Fibroblast of the conjunctiva (primary cell): ENCODE measurements around the gene TRIM27.
"Not testable (repeated sequence)": the region's sequence is repeated elsewhere in the genome, so short reads cannot be mapped to it uniquely, and the experiment has no call there.

Experiments
- DNase-seq: peaks from one replicate; pipeline ENCODE4 v3.0.0-alpha.2; 2010; ENCODE audit warnings: low read depth

Gene TRIM27

DNA sequence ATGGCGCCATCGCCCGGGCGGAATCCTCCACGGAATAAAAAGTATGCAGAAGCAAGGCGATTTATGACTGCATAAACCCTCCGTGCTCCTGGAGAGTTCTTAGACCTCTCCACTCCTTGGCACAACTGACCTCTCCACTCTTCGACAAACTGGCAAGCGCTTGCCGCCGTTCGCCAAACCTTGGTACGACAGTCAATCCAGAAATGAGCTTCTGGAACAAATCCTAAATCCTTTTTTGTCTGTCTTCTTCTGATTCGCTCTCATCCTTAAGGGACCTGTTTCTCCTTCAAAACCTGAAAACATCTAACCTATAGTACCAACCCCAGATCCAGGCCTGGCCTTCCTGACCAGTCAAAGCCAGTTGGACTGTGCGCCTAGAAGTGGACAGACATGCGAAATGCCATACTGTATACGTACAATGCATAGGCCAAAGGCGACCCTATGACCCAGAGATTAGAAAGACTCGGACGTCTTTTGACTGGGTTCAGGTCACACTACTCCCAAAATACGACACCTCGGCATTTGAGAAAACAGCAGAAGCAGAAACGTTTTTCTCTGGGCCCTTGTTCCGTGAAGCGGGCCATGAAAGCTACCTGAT, 59.4 kb downstream of the TRIM27 start:
- no peak for DNase-seq

DNA sequence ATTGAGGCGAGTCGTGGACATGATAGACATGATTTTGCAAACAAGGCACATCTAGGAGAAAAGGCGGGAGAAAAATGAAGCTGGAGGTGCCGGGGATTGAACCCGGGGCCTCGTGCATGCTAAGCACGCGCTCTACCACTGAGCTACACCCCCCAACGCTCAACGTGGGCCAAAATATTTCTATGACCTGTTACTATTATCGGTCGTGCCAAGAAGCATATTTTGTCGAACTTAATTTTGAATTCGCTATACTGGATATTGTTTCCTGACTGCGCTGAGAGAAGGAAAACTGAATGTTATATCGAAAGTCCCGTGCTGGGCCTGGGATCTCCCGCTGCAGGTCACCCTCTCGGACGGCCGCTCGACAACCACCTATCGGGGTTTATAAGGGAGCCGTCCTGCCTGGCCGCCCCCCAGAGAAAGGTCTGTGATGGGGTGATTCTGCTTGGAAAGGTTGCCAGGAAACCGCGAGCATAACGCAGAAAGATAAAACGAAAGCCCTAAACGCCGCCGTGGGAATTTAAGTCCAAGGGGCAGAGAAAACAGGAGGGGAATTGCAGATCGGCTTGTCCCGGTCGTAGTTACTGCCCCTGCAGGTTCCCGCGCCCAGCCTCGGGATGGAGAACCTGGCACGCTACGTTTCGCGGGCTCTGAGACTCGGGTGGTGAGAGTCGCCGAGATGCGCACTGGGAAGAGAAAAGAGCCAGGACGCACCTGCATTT, 60.0 kb downstream of the TRIM27 start:
- peak; percentile 78 for DNase-seq

DNA sequence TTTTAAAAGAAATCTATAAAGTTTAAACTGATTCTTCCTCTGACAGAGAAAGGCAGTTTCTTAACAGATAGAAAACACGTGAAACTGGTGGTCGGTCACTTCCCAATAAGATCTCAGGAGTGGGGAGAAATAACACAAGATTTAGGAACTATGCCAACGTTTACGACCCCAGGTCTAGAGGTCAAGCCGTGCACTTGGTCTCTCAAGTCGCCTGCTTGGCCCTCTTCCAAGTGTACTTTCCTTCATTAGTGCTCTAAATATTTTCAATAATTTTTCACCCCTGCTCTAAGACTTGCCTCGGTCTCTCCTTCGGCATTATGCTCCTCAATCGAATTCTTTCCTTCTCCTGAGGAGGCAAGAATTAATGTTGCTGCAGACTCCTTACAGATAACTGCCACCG, 61.7 kb downstream of the TRIM27 start:
- no peak for DNase-seq

DNA sequence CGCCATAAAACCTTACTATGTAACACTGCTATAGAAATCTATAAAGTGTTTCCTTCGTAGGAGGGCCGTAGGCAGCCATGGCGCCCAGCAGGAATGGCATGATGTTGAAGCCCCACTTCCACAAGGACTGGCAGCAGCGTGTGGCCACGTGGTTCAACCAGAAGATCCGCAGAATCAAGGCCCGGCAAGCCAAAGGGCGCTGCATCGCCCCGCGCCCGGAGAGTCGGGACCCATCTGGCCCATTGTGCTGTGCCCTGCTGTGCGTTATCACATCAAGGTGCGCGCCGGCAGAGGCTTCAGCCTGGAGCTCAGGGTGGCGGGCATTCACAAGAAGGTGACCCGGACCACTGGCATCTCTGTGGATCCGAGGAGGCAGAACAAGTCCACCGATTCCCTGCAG, 62.4 kb downstream of the TRIM27 start:
- no peak for DNase-seq

DNA sequence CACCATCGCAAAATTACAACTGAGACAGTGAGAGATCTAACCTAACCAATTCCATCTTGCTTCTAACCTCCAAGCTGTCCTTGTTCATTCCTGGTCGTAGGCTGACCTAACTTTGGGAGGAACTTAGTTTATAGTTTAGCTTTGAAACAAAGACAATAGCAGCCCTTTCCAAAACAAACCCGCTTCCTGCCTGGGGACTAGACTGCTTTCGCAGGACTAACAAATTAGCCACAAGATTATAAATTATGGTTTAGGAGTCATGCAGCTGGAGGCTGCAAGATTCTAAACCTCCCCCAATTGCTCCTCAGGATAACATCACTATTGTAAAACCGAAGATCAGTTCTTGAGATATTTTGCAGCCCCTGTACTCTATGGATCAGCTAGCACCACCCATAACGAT, 63.2 kb downstream of the TRIM27 start:
- DNase-seq = no peak

DNA sequence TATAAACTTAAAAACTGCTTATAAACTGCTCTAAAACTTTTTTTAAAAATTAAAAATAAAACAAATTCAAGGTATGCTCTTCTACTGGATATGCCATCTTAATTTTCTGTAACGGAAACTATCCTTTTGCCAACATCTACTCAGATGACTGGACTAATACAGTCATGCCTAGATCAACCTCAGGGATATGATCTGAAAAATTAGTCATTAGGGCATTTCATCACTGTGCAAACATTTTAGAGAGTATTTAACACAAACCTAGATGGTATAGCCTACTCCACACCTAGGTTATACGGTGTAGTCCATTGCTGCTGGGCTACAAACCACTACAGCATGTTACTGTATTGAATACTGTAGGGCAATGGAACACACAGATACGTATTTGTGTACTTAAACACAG, 64.8 kb downstream of the TRIM27 start:
- DNase-seq = no peak

DNA sequence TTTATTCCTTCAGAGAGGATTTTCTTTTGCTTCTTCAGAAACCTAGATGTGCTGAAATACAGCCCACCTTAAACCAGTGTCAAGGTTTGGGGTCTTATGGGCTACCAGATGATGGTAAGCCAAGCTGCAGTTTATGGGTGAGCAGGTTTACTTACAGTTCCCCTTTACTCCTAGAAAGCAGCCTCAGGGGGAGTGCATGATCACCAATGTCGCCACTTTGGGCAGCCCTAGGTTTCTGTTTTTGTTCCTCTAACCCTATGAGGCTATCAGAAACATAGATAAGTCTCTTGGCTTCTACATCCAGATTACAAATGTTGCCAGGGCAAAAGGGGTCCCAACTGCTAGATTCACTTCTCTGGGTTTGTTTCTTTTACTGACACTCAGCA, 67.2 kb downstream of the TRIM27 start:
- DNase-seq = no peak

DNA sequence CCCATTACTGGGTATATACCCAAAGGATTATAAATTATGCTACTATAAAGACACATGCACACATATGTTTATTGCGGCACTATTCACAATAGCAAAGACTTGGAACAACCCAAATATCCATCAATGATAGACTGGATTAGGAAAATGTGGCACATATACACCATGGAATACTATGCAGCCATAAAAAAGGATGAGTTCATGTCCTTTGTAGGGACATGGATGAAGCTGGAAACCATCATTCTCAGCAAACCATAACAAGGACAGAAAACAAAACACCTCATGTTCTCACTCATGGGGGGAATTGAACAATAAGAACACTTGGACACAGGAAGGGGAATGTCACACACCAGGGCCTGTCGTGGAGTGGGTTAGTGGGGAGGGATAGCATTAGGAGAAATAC, 69.4 kb downstream of the TRIM27 start:
- not testable (repeated sequence) for DNase-seq
